ENCODE data around the gene LDLRAD3.

DNA sequence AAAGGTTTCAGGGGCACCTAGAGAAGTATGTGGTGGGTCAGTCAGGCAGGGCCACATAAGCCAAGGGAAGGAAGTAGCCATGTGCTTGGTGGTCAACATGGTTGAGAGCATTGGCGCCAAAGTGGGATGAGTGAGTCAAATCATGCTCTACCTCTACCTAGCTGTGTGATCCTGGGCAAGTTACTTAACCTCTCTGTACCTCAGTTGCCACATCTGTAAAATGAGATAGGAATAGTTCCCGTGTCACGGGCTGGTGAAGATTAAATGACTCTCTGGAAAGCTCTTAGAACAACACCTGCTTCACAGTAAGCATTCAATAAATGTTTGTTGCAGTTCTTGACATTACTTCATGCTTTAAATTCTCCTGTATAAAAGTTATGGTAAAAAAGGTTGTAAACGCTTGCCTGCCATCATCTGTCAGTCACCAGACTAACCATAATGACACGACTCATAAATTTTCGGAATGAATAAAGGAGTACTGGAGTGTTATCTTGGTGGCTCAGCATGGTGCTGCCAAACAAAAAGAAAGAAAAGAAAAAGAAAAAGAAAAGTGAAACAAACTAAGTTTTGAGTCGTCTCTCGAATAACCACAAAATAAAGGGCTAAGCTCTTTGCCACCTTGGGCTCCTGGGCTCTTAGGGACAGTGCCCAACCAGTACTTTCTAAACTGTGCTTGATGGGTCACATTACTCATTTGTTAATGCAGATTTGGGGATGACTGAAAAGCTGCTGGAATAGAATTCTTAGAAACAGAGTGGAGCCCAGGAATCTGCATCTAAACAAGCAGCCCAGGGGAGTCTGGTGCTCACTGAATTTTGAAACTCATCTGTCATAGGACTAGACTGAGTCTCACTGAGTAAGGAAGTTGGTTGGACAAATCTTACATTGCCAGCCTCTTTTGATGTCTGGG lies 107.6 kb downstream of the LDLRAD3 start:
- no peak for TF ChIP-seq NFRKB (IDR thresholded peaks at IDR 0.05)
- TF ChIP-seq BHLHE40 (IDR thresholded peaks at IDR 0.05; ENCODE audit: borderline replicate concordance) = no peak
- no peak for TF ChIP-seq HDGF (IDR thresholded peaks at IDR 0.05; ENCODE audit: borderline replicate concordance)
- TF ChIP-seq SP1 (IDR thresholded peaks at IDR 0.05) = no peak
- TF ChIP-seq FOXK2 (IDR thresholded peaks at IDR 0.05) = no peak
- TF ChIP-seq SUZ12 (IDR thresholded peaks at IDR 0.05) = no peak
- TF ChIP-seq, protein P1, sequence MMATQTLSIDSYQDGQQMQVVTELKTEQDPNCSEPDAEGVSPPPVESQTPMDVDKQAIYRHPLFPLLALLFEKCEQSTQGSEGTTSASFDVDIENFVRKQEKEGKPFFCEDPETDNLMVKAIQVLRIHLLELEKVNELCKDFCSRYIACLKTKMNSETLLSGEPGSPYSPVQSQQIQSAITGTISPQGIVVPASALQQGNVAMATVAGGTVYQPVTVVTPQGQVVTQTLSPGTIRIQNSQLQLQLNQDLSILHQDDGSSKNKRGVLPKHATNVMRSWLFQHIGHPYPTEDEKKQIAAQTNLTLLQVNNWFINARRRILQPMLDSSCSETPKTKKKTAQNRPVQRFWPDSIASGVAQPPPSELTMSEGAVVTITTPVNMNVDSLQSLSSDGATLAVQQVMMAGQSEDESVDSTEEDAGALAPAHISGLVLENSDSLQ (IDR thresholded peaks at IDR 0.05) = peak; percentile 85
- no peak for TF ChIP-seq LEF1 (IDR thresholded peaks at IDR 0.05; ENCODE audit: borderline replicate concordance)
- TF ChIP-seq FOXA1 (IDR thresholded peaks at IDR 0.05) = no peak

Data from HEK293T (cell line).